Stomach (tissue), 9 donors: Measurements from ENCODE around the gene JAKMIP1. TPM values are rescaled to one million over a fixed set of nuclear protein-coding genes. Genes with fewer than 3 reads are reported as not detected.

Experiments used
- DNase-seq, 2 donors: peaks; one replicate each; pipeline versions ENCODE4 v3.0.0 to v3.0.0-alpha.2; 2013 to 2019
- H3K27ac ChIP-seq, 5 donors: fragments of 200-600 bp in 4 of 5; sonication (generic) in 4 of 5; one replicate each; pipeline ENCODE4 v1.5.1; 2013 to 2019; ENCODE audit warnings: mild to moderate bottlenecking in 1 of 5, moderate library complexity in 1 of 5
- H3K27me3 ChIP-seq, 3 donors: fragments of 200-600 bp; sonication (generic); one replicate each; pipeline ENCODE4 v1.5.1; 2017 to 2019; ENCODE audit warnings: mixed run types in 1 of 3
- H3K36me3 ChIP-seq, 4 donors: fragments of 200-600 bp; sonication (generic); 1 replicate in 3 of 4; 2 replicates in 1 of 4; pipeline ENCODE4 v1.5.1; 2016 to 2019
- H3K4me1 ChIP-seq, 4 donors: fragments of 200-600 bp; sonication (generic); one replicate each; pipeline ENCODE4 v1.5.1; 2016 to 2019
- H3K4me3 ChIP-seq, 4 donors: fragments of 200-600 bp; sonication (generic) in 3 of 4; one replicate each; pipeline ENCODE4 v1.5.1; 2016 to 2019; ENCODE audit warnings: mild to moderate bottlenecking in 1 of 4
- H3K9me3 ChIP-seq, 4 donors: fragments of 200-600 bp; sonication (generic); one replicate each; pipeline ENCODE4 v1.5.1; 2016 to 2019
- EP300 ChIP-seq: sonication (generic); formaldehyde crosslinking; IDR thresholded peaks from one replicate; pipeline ENCODE4 v1.6.1; 2017; ENCODE audit warnings: antibody characterized with exemption
- POLR2A ChIP-seq, 4 donors: fragments of 450-650 bp; IDR thresholded peaks; one replicate each; pipeline ENCODE4 v1.6.1; 2016; ENCODE audit warnings: antibody characterized with exemption in 4 of 4, control low read depth in 2 of 4, mild to moderate bottlenecking in 1 of 4, moderate library complexity in 1 of 4
- POLR2AphosphoS5 ChIP-seq, 3 donors: sonication (generic); formaldehyde crosslinking; IDR thresholded peaks; one replicate each; pipeline ENCODE4 v1.6.1; 2016; ENCODE audit warnings: antibody characterized with exemption in 3 of 3
- whole genome bisulfite sequencing, 5 donors: extraction: QIAGEN DNeasy Blood & Tissue Kit in 3 of 5; methylation state at CpG; one replicate each; pipeline versions ENCODE4 v1.1.5 to v1.1.7; 2013 to 2018; 5-methylcytosine and 5-hydroxymethylcytosine counted together
- intact Hi-C: fragments of 100-400 bp; cut with DNase I; formaldehyde crosslinking; loops from one replicate; pipeline ENCODE4 v1.15.1; 2023; ENCODE audit warnings: low total_unique reads
- polyA plus RNA-seq, 3 donors: library from polyadenylated mRNA; stranded (reverse); fragments of 200-250 nt; gene quantifications; one replicate each; pipeline ENCODE4 v1.2.3, GENCODE V29; 2013
- total RNA-seq, 5 donors: library from RNA; depleted of rRNA; stranded (reverse); fragments of >200 nt; gene quantifications; one replicate each; pipeline versions ENCODE4 v1.1.0 to v1.2.3, GENCODE V29; 2014 to 2016
- TF ChIP-seq, protein P1 (sequence below), 7 experiments: fragments of 450-650 bp in 4 of 7; fragments of 200-600 bp in 3 of 7; sonication (generic) in 3 of 7; IDR thresholded peaks; one replicate each; pipeline ENCODE4 v1.5.1; 2016 to 2019; ENCODE audit warnings: antibody characterized with exemption in 7 of 7, control low read depth in 2 of 7, mild to moderate bottlenecking in 1 of 7
- donor health status: healthy with polysubstance abuse.
- donor health status: Bipolar disorder and iron deficiency.
- donor health status: healthy.

Gene JAKMIP1
- total and polyA plus RNA-seq, 8 donors = 0.18 to 10.3 (median 0.54) TPM; not detected in 2

DNA sequence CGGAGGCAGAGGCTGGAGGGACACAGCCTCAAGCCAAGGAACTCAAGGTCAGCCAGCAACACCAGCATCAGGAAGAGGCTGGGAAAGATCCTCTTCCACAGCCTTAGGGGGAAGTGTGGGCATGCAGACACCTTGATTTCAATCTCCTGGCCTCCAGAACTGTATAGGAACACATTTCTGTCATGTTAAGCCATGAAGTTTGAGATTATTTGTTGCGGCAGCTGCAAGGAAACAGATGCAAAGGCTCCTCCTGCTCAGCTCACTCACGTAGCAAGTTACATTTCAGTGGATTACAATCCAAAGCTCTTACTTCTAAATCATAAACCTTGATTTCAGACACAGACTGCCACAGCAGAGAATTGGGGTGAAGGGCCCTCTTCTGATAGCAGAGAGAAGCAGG lies 113.5 kb downstream of the JAKMIP1 start:
- 89 to 95% (median 90%) methylated on average over 3 of the region's 3 CpGs for WGBS, 5 donors
- DNase-seq = no peak
- no peak overlapping the region for H3K27ac ChIP-seq
- H3K36me3 ChIP-seq = no peaks in the 10 kb centered on the region
- no peak overlapping the region for H3K4me3 ChIP-seq
- no peaks in the 10 kb centered on the region for H3K9me3 ChIP-seq
- intact Hi-C loops = loop anchor here (10.0 kb wide), 1 partner anchor 82 kb away; no protein-coding TSS in a partner anchor
- peaks cover 0 to 13% (median 0%) of the 10 kb centered on the region in 3 donors for H3K27me3 ChIP-seq
- H3K4me1 ChIP-seq = no peaks in the 10 kb centered on the region
- TF ChIP-seq POLR2A (IDR thresholded peaks at IDR 0.05) = no peak
- TF ChIP-seq, protein P1, sequence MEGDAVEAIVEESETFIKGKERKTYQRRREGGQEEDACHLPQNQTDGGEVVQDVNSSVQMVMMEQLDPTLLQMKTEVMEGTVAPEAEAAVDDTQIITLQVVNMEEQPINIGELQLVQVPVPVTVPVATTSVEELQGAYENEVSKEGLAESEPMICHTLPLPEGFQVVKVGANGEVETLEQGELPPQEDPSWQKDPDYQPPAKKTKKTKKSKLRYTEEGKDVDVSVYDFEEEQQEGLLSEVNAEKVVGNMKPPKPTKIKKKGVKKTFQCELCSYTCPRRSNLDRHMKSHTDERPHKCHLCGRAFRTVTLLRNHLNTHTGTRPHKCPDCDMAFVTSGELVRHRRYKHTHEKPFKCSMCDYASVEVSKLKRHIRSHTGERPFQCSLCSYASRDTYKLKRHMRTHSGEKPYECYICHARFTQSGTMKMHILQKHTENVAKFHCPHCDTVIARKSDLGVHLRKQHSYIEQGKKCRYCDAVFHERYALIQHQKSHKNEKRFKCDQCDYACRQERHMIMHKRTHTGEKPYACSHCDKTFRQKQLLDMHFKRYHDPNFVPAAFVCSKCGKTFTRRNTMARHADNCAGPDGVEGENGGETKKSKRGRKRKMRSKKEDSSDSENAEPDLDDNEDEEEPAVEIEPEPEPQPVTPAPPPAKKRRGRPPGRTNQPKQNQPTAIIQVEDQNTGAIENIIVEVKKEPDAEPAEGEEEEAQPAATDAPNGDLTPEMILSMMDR (IDR thresholded peaks at IDR 0.05) = no peak
- no peak for TF ChIP-seq POLR2AphosphoS5 (IDR thresholded peaks at IDR 0.05)
- no peak for TF ChIP-seq EP300

DNA sequence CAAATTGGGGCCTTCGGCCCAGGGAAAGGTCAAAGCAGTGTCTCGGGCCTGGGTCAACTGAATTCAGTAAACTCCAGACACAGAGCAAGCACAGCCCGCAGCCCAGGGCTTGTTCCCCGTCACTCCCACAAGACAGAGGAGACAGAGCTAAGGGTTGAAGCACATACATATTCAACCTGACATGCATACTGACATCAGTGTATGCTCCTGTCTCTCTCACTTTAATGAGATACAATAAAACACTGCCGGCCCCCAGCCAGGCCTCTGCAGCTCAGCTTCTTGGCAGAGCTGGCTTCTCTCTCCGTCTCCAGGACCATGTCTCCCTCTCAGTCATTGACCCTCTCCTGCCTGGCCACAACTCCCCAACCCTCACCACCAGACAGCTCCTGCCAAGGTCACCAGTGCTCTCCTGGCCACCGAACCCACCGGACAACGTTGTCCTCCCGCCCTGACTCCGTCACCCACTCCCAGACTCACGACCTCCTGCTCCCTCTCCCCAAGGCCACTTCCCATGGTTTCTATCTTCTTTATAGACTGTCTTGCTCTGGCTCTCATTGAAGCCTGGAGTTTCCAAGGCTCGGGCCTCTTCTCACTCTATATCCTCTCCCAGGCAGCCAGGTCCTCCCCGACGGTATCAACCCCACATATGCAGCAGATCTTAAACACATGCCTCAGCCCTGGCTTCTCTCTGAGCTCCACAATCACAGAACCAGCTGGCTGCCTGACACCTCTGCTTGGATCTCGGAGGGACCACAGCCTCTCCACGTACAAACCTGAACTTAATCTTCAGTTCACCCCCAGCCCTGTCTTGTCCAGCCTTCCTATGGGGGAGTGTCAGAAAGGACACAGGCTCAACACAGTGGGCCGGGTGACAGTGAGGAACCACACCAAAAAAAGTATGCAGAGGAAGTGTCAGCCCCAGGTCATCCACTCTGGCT lies 114.4 kb downstream of the JAKMIP1 start:
- TF ChIP-seq, protein P1 (IDR thresholded peaks at IDR 0.05) = no peak
- no peak for TF ChIP-seq POLR2A (IDR thresholded peaks at IDR 0.05)
- no peak for TF ChIP-seq POLR2AphosphoS5 (IDR thresholded peaks at IDR 0.05)
- TF ChIP-seq EP300 = no peak
- Histone ChIP-seq H3K27ac (no peak overlapping the region), H3K36me3 (no peaks in the 10 kb centered on the region), H3K9me3 (no peaks in the 10 kb centered on the region), H3K27me3 (peaks cover 0 to 10% (median 0%) of the 10 kb centered on the region in 3 donors), H3K4me3 (no peak overlapping the region), H3K4me1 (no peaks in the 10 kb centered on the region)
- no peak for DNase-seq
- 81 to 86% (median 84%) methylated on average over 16 to 18 of the region's 18 CpGs for WGBS, 5 donors
- intact Hi-C loops = loop anchor here (10.0 kb wide), 1 partner anchor 81 kb away; no protein-coding TSS in a partner anchor

DNA sequence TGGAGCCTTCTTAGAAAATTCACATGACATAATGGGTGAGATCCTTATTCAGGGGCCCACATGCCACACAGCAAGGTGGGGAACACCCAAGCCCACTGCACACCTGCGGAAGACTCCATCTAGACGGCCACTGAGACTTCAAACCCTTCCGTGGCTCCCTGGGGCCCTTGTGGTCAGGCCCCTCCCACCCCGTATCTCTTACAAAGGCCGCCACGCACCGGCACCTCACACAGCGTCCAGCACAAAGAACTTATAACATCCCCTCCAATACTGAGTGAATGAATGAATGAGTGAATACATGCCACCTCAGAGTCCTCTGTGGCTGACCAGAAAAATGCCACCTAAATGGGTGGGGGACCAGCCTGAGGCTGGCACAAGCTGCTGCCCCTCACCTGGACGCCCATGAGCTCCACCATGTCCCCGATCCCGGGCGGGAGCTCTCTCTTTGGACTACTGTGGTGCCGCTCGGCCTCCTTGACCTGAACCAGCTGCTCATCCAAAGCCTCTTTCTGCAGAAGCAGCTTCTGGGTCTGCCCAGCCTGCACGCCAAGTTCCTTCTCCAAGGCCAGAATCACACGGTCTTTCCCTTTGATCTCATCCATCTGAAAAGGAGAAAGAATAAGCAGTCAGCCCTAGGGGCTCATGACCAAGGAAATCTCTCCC lies 115.2 kb downstream of the JAKMIP1 start:
- WGBS, 5 donors = 85 to 92% (median 91%) methylated on average over 15 to 16 of the region's 16 CpGs
- intact Hi-C loops = loop anchor here (10.0 kb wide), 1 partner anchor 80 kb away; no protein-coding TSS in a partner anchor
- Histone ChIP-seq H3K9me3 (no peaks in the 10 kb centered on the region), H3K4me1 (no peaks in the 10 kb centered on the region), H3K36me3 (no peaks in the 10 kb centered on the region), H3K27me3 (peaks cover 0 to 10% (median 0%) of the 10 kb centered on the region in 3 donors), H3K27ac (no peak overlapping the region), H3K4me3 (no peak overlapping the region)
- no peak for DNase-seq
- TF ChIP-seq, protein P1 (IDR thresholded peaks at IDR 0.05) = no peak

DNA sequence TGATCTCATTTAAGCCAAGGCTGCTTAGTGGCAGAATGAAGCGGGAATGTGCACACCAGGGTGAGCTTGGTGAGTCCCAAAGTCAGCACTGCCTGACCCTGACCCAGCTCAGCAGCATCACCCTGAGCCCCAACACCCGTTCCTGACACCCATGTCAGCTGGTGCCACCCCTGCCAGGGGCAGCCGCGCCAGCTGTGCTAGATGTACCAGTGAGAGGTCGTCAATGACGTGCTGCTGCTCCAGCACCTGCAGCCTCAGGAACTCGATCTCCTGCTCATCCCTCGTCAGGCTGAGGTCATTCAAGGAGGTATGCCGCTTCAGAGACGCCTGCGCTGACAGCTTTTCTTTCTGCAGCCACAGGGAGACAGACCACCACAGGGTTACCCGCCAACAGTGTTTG lies 120.4 kb downstream of the JAKMIP1 start:
- no peak for DNase-seq
- TF ChIP-seq EP300 (no peak), POLR2AphosphoS5 (IDR thresholded peaks at IDR 0.05) (no peak), POLR2A (IDR thresholded peaks at IDR 0.05) (no peak)
- TF ChIP-seq, protein P1 (IDR thresholded peaks at IDR 0.05) = no peak
- Histone ChIP-seq H3K9me3 (no peaks in the 10 kb centered on the region), H3K4me1 (no peaks in the 10 kb centered on the region), H3K4me3 (no peak overlapping the region), H3K27me3 (no peaks in the 10 kb centered on the region), H3K36me3 (no peaks in the 10 kb centered on the region), H3K27ac (no peak overlapping the region)
- 77 to 89% (median 84%) methylated on average over 9 to 12 of the region's 12 CpGs for WGBS, 5 donors
- intact Hi-C loops = loop anchor here (10.0 kb wide), 1 partner anchor 75 kb away; no protein-coding TSS in a partner anchor
